ENCODE results near the gene RIMKLA.

The RIMKLA gene

DNA sequence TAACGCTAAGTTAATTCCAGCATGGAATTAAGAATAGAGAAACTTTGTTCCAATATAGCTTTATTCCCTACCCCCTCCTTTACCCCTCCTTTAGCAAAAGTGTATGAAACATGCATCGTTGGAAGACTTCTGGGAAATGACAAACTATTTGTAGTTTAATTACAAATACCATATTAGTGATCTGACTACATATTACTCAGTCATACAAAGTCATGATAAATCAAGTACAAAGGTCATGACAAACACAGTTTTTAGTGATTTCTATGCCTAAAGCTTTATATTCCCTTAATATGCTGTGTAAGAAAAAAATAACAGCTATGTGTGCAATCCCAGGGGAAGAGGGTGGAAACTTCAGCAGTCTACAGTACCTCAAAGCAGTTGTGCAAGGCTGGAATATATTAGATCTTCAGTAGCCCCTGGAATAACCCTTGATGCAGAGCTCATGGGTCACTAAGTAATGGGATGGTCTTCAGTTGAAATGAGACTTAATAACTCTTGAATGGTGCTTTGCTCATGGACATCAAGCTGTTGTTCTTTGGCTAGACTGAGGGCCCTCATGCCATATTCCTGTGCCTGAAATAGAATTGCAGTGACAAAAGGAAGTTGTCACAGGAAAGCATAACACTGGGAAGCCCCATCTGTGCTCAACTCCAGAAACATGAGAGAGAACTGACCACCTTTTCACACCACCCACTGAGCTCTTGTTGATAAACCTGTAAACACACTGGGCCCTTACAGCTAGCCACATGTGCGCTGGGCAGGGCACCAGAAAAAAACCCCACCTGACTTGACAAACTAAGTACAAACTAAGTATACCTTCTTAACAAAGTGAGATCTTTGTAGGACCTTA is 49.9 kb downstream of the RIMKLA start:
- no peak for DNase-seq

DNA sequence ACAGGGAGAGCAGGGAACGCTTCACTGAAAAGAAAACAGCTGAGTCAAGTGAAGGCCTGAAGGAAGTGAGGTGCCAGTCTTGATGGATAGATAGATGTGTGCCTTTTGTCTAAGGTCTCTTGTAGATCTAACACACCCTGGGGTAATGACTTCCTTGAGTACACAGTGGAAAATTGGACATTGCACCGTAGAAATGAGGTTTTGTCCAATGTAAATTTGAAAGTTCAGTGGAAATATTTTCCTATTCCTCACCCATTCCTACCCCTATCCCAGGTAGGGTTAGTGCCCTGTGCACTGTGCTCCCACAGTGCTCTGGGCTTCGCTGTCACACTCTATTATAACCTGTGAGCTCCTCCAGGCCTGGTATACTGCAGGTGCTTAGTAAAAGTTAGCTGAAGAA is 50.9 kb downstream of the RIMKLA start:
- DNase-seq: no peak

GRCh38 chr1:42432714-42433113 is 52.1 kb downstream of the RIMKLA start:
- no peak for DNase-seq

- DNase-seq: no peak
These were observed 52.8 kb downstream of the RIMKLA start for GRCh38 chr1:42433369-42433768.

DNA sequence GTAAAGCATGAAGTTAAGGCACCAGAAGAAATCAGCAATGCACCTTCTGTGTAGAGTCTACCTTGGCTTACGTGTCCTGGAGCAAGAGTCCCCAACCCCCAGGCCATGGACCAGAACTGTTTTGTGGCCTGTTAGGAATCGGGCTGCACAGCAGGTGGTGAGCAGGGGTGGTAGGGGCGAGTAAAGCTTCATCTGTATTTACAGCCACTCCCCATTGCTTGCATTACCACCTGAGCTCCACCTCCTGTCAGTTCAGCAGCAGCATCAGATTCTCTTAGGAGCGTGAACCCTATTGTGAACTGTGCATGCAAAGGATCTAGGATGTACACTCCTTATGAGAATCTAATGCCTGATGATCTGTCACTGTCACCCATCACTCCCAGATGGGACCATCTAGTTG is 53.7 kb downstream of the RIMKLA start:
- DNase-seq: no peak

DNA sequence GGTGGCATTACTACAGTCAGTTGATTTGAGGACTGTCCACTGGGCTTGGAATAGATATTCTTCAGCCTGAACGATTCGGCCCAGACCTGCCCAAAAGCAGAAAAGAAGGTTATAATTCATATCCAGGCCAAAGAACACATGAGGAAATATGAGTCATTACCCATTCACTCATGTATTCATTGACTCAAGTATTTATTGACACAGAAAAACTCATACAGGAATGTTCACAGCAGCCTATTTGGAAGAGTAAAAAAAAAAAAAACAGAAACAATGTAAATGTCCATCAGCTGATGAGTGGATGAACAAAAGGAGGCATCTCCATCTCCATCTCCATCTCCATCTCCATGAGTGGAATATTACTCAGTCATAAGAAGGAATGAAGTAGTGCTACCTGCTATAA is 59.3 kb downstream of the RIMKLA start:
- peak in 1 of 3 experiments; percentile 6 for DNase-seq

- no peak for DNase-seq
These were observed 62.1 kb downstream of the RIMKLA start for GRCh38 chr1:42442662-42443061.

DNA sequence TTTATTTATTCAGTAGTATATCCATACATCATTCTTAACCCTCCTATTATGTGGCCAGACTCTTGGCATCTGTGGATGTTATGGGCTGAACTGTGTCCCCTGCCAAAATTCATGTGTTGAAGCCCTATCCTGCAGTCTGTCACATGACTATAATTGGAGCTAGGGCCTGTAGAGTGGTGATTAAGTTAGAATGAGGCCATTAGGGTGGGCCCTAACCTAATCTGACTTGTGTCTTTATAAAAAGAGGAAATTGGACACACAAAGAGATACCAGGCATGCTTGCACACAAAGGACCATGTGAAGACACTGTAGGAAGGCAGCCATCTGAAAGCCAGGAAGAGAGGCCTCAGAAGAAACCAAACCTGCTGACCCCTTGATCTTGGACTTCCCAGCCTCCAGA is 68.7 kb downstream of the RIMKLA start:
- DNase-seq: no peak

DNA sequence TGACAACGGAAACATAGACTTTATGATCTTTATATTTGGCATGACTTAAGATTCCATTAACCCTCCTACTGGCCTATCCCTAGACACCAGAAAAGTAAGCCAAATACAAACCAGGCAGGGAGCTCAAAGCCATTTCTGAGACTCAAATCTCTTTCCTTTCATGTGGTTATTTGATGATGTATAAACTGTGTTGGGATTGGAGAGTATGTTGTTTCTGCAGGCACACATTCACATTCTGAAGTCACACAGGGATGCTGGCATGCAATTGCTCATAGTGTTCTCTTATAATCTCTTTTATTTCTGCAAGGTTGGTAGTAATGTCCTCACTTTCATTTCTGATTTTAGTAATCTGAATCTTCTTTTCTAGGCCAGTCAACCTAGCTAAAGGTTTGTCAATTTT is 69.5 kb downstream of the RIMKLA start:
- DNase-seq: no peak

DNA sequence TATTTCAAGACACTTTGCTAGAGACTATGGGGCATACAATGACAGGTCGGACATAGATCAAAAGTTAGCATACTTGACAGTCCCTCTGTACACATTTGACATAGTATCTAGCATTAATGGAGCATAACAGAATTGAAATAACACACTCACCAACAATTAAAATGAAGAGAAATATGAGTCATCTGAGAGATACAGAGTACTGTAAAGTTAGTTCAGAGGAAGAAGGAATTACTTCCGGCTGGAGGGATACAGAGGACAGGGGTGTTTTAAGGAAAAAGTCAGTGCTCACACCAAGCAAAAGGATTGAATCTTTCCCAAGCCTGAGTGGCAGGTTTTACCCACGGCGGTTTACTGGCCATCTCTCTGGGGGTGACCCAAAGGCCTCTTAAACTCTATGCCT is 72.8 kb downstream of the RIMKLA start:
- no peak for DNase-seq

DNA sequence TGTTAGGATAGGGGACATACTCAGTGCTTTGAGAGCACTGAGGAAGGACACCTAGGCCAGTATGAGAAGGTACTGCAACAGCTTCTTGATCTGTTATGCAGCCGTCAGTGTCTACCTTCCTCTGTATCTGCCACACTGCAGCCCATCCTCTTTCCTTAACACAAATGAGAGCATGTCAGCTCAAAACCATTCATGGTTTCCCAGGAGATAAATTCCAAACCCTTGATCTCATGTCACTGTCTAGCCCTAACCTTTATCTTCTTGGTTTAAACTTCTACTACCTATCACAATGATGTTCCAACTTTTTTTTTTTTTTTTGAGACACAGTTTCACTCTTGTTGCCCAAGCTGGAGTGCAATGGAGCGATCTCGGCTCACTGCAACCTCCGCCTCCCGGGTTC is 73.8 kb downstream of the RIMKLA start:
- DNase-seq: no peak

- DNase-seq: peak; percentile 90 to 99 (median 97)
These were observed 75.6 kb downstream of the RIMKLA start, which contains the start of the genes PPCS and ZMYND12 for GRCh38 chr1:42456010-42456753. Gene PPCS, plus strand, starts transcription at chr1:42456543. Its CDS starts 23 bp downstream, at chr1:42456566. Gene ZMYND12, minus strand, starts transcription at chr1:42456022. Its CDS starts 25 bp downstream, at chr1:42455997.

GRCh38 chr1:42456754-42457089 is 76.1 kb downstream of the RIMKLA start:
- DNase-seq: peak in 2 of 3 experiments; percentile 25 to 87

DNA sequence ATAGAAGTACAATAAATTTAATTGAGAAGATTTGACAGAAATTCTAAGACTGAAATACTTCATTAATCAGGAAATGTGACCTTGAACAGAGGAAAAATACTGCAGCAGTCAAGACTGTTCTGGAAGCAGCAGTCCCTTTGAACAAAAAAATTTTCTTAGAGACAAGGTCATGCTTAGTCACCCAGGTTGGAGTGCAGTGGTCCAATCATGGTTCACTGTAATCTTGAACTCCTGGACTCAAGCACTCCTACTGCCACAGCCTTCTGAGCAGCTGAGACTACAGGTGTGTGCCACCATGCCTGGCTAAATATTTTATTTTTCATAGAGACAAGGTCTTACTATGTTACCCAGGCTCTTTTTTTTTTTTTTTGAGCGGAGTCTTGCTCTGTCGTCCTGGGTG is 80.6 kb downstream of the RIMKLA start:
- DNase-seq: no peak

- peak; percentile 98 to 100 (median 99) for DNase-seq
These were observed 82.5 kb downstream of the RIMKLA start, which contains the start of gene CCDC30 for GRCh38 chr1:42462828-42463763. Gene CCDC30, plus strand, starts transcription at chr1:42463286. Its CDS starts 17,266 bp downstream, at chr1:42480552.

DNA sequence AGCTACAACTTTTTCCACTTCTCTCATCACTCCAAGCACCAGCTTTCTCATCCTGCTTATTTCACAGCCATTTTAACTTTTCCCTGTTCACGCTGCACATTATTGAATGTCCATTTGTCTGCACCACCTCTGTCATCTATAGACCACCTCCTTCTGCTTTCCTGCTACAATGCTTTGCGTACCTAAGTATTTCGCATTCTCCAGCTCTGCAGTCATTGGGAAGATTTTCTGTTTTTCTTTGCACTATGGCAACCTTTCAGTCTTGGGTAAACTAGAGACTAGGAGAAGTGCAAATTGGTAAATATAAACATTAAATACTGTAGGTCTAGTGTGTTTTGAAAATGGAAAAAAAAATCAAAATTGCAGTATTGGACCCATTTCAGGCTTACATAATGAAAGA is 83.3 kb downstream of the RIMKLA start:
- DNase-seq: no peak

DNA sequence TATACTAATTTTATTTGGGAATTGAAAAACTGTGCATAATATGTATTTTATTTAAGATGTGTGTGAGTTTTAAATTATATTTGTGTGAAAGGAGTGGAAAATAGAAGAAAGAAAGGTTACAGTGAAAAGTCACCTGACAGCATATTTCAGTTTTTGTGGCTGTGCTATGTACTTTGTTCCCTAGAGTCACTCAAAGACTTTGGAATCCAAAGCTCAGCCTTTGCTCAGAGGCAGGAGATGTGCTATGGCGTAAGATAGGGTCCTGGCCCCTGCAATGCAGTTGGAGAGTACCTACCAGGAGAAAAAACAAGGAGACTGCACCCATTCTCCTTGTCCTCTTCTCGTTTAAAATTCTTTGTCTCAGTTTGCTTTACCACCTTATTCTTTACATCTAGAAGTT is 85.4 kb downstream of the RIMKLA start:
- DNase-seq: no peak

- no peak for DNase-seq
These were observed 89.1 kb downstream of the RIMKLA start for GRCh38 chr1:42469727-42470126.

Data from NCI-H1417 (cell line).